Epithelial cell of proximal tubule (primary cell): Measurements from ENCODE around the gene TBC1D22A. TPM values are rescaled to one million over a fixed set of nuclear protein-coding genes. Genes with fewer than 3 reads are reported as not detected.

Source experiments
- DNase-seq: peaks from one replicate; pipeline ENCODE4 v3.0.0-alpha.2; 2011; ENCODE audit warnings: low read depth
- H3K4me3 ChIP-seq: 2 replicates; pipeline ENCODE4 v1.5.1; 2011; ENCODE audit warnings: low read depth, mild to moderate bottlenecking, low read length
- CTCF ChIP-seq: conservative IDR thresholded peaks from 2 replicates; pipeline ENCODE4 v1.5.1; 2012; ENCODE audit warnings: low read depth, mild to moderate bottlenecking, low read length
- total RNA-seq: library from RNA; depleted of rRNA; stranded (reverse); fragments of >200 nt; gene quantifications from 2 replicates; pipeline ENCODE4 v1.2.3, GENCODE V29; 2015

The TBC1D22A gene
- total RNA-seq, 1 donor from 2014 or later: 22.7 TPM

GRCh38 chr22:46957521-46957920, 195.1 kb downstream of the TBC1D22A start:
- DNase-seq: no peak
- TF ChIP-seq CTCF: no peak
- H3K4me3 ChIP-seq: no peak overlapping the region

- TF ChIP-seq CTCF: no peak
- DNase-seq: no peak
- no peak overlapping the region for H3K4me3 ChIP-seq
Measured at GRCh38 chr22:46958191-46958590, 195.7 kb downstream of the TBC1D22A start.

- H3K4me3 ChIP-seq: no peak overlapping the region
- no peak for DNase-seq
- no peak for TF ChIP-seq CTCF
Measured at GRCh38 chr22:46958658-46959057, 196.2 kb downstream of the TBC1D22A start.

GRCh38 chr22:46959369-46959768, 196.9 kb downstream of the TBC1D22A start:
- no peak for TF ChIP-seq CTCF
- DNase-seq: no peak
- H3K4me3 ChIP-seq: no peak overlapping the region

- no peak overlapping the region for H3K4me3 ChIP-seq
- no peak for DNase-seq
- TF ChIP-seq CTCF: no peak
Measured at GRCh38 chr22:46961591-46962295, 199.3 kb downstream of the TBC1D22A start.

GRCh38 chr22:46962406-46962805, 200.0 kb downstream of the TBC1D22A start:
- TF ChIP-seq CTCF: no peak
- no peak overlapping the region for H3K4me3 ChIP-seq
- no peak for DNase-seq

- TF ChIP-seq CTCF: no peak
- no peak for DNase-seq
- H3K4me3 ChIP-seq: no peak overlapping the region
Measured at GRCh38 chr22:46963672-46964545, 201.5 kb downstream of the TBC1D22A start.
